HG03469 (cell line): ENCODE data around the gene RBMS1.

Source experiments
- ATAC-seq: cut with Tn5 transposase; IDR thresholded peaks from one replicate; pipeline ENCODE4 v1.9.1; 2021; ENCODE audit warnings: mild to moderate bottlenecking, moderate library complexity, moderate number of reproducible peaks; ENCODE audit not compliant: unreplicated experiment

RBMS1 gene

GRCh38 chr2:160411955-160412354 is 81.7 kb downstream of the RBMS1 start:
- no peak for ATAC-seq

- ATAC-seq: peak; percentile 37
Observed at GRCh38 chr2:160411167-160411566, 82.4 kb downstream of the RBMS1 start.

- ATAC-seq: no peak
Observed at GRCh38 chr2:160409480-160409879, 84.1 kb downstream of the RBMS1 start.

GRCh38 chr2:160408959-160409291 is 84.7 kb downstream of the RBMS1 start:
- ATAC-seq: no peak

GRCh38 chr2:160408173-160408958 is 85.2 kb downstream of the RBMS1 start:
- ATAC-seq: no peak

- peak; percentile 29 for ATAC-seq
Observed at GRCh38 chr2:160407393-160408172, 86.0 kb downstream of the RBMS1 start.

- ATAC-seq: peak; percentile 46
Observed at GRCh38 chr2:160406591-160407392, 86.8 kb downstream of the RBMS1 start.

- no peak for ATAC-seq
Observed at GRCh38 chr2:160405077-160405867, 88.3 kb downstream of the RBMS1 start.

GRCh38 chr2:160402997-160403979 is 90.3 kb downstream of the RBMS1 start:
- no peak for ATAC-seq

GRCh38 chr2:160402501-160402900 is 91.1 kb downstream of the RBMS1 start:
- ATAC-seq: no peak

GRCh38 chr2:160401895-160402294 is 91.7 kb downstream of the RBMS1 start:
- ATAC-seq: no peak

GRCh38 chr2:160399880-160400279 is 93.7 kb downstream of the RBMS1 start:
- ATAC-seq: no peak

- ATAC-seq: no peak
Observed at GRCh38 chr2:160397530-160397865, 96.1 kb downstream of the RBMS1 start.

GRCh38 chr2:160394153-160394552 is 99.5 kb downstream of the RBMS1 start:
- ATAC-seq: peak; percentile 100

GRCh38 chr2:160392201-160392600 is 101.4 kb downstream of the RBMS1 start:
- no peak for ATAC-seq

GRCh38 chr2:160390544-160391455 is 102.8 kb downstream of the RBMS1 start:
- no peak for ATAC-seq

- no peak for ATAC-seq
Observed at GRCh38 chr2:160389875-160390274, 103.7 kb downstream of the RBMS1 start.

GRCh38 chr2:160388464-160389263 is 104.9 kb downstream of the RBMS1 start:
- ATAC-seq: no peak
